GM19099 (cell line): ENCODE data around the gene NT5C1A.

Experiments
- POLR2A ChIP-seq: IDR thresholded peaks from 3 replicates; pipeline ENCODE4 v1.6.1; 2011; ENCODE audit warnings: low read depth; ENCODE audit not compliant: insufficient read length; ENCODE audit errors: extremely low read depth

NT5C1A gene

GRCh38 chr1:39622427-39622826, 49.5 kb downstream of the NT5C1A start:
- no peak for TF ChIP-seq POLR2A

- no peak for TF ChIP-seq POLR2A
Measured at GRCh38 chr1:39620659-39621165, 51.2 kb downstream of the NT5C1A start.

GRCh38 chr1:39617488-39618049, 54.3 kb downstream of the NT5C1A start:
- no peak for TF ChIP-seq POLR2A

DNA sequence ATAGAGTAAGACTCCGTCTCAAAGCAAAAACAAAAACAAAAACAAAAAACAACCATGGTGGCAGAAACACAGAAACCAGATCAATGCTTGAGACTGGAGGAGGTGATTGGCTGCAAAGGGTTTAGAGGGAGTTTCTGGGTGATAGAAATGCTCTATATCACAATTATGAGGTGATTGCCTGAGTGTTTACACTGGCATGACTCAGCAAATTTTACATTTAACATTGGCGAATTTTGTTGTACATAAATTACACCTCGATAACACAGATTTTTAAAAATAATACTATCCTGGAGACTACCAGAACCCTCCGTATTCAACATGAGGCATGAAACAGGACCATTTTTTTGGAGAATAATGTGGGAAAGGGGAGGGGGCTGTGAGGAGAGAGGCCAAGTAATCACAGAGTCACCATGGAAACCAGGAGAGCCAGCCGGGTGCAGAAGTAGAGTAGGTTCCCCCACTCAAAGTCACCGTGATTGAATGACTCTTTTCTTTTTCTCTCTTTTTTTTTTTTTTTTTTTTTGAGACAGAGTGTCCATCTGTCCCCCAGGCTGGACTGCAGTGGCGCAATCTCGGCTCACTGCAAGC, 56.7 kb downstream of the NT5C1A start:
- TF ChIP-seq POLR2A, result no peak

DNA sequence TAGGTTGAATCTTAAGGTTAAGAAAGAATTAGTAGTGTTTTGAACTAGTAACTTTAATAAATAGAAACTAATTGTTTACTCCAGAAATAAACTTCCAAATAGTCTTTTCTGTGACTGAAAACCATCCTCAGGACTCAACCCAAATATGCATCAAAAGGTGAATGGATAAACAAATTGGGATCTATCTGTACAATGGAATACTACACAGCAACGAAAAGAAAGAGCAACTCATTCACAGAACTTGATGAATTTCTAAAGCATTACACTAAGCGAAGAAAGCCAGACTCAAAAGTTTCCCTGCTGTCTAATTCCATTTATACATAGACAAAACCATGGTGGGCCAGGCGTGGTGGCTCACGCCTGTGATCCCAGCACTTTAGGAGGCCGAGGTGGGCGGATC, 57.4 kb downstream of the NT5C1A start:
- TF ChIP-seq POLR2A, result no peak

- TF ChIP-seq POLR2A, result no peak
Measured at GRCh38 chr1:39613250-39613649, 58.7 kb downstream of the NT5C1A start.

DNA sequence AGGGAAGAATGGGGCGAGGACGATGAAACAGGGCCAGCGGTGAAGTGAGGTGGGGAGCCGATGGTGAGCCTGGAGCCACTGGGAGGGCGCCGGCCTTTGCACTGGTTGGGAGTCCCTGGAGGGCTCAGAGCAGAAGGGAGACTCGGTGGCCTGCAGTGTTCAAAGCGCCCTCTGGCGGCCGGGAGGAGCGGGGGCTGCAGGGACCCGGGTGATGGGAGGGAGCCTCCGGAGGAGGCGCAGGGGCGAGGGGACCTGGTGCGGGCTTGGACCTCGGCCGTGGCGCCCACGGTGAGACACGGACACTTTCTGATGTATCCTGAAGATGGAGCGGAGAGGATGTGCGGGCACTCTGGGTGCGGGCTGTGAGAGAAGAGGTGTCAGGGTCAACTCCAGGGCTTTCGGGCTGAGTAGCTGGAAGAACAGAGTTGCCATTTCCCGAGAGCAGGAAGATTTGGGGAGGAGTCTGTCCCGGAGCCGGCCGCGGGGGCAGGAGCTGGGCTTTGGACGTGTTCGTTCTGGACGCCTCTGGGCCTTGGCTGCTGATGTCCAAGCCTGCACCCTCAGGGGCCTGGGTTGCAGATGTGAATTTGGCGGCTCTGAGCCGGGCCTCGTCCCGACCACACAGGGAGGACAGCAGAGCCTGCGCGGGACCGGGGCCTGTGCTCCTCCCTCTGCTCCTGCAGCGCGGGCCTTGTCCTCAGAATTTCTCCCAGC, 62.1 kb downstream of the NT5C1A start:
- TF ChIP-seq POLR2A, result no peak
